ENCODE data around the gene COX6B1.

DNA sequence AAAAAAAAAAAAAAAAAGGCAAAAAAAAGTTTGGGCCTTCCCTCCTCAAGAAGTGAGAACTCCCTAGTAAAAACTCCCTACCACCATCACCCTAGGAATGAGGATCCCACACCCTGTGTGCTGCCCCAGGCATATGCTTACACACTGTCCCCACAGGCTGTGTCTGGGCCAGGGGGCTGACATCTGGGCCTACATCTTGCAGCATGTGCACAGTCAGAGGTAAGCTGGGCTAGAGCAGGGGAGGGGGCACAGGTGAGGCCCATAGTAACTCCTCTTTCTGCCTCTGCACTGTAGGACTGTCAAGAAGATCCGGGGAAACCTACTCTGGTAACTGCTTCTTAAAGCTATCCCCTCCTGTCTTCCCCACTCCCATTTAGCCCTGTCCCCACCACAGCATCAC, 34.5 kb upstream of the COX6B1 start:
- no peak for TF ChIP-seq EGR1 (IDR thresholded peaks at IDR 0.05)
- TF ChIP-seq, protein P1, sequence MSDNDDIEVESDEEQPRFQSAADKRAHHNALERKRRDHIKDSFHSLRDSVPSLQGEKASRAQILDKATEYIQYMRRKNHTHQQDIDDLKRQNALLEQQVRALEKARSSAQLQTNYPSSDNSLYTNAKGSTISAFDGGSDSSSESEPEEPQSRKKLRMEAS (IDR thresholded peaks at IDR 0.05): no peak
- TF ChIP-seq, protein P2, sequence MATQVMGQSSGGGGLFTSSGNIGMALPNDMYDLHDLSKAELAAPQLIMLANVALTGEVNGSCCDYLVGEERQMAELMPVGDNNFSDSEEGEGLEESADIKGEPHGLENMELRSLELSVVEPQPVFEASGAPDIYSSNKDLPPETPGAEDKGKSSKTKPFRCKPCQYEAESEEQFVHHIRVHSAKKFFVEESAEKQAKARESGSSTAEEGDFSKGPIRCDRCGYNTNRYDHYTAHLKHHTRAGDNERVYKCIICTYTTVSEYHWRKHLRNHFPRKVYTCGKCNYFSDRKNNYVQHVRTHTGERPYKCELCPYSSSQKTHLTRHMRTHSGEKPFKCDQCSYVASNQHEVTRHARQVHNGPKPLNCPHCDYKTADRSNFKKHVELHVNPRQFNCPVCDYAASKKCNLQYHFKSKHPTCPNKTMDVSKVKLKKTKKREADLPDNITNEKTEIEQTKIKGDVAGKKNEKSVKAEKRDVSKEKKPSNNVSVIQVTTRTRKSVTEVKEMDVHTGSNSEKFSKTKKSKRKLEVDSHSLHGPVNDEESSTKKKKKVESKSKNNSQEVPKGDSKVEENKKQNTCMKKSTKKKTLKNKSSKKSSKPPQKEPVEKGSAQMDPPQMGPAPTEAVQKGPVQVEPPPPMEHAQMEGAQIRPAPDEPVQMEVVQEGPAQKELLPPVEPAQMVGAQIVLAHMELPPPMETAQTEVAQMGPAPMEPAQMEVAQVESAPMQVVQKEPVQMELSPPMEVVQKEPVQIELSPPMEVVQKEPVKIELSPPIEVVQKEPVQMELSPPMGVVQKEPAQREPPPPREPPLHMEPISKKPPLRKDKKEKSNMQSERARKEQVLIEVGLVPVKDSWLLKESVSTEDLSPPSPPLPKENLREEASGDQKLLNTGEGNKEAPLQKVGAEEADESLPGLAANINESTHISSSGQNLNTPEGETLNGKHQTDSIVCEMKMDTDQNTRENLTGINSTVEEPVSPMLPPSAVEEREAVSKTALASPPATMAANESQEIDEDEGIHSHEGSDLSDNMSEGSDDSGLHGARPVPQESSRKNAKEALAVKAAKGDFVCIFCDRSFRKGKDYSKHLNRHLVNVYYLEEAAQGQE (IDR thresholded peaks at IDR 0.05; ENCODE audit: low read depth): no peak

Data from Ishikawa (cell line).